Peyer's patch (tissue), 4 donors: ENCODE measurements around the gene PROK1.

ENCODE experiments used
- CTCF ChIP-seq, 6 experiments: fragments of 450-650 bp in 4 of 6; fragments of 200-600 bp in 2 of 6; sonication (generic) in 1 of 6; IDR thresholded peaks; one replicate each; pipeline ENCODE4 v1.5.1; 2017 to 2019; ENCODE audit warnings: antibody characterized with exemption in 6 of 6, mild to moderate bottlenecking in 3 of 6, moderate library complexity in 1 of 6
- POLR2A ChIP-seq, 2 donors: fragments of 450-650 bp; IDR thresholded peaks; one replicate each; pipeline ENCODE4 v1.5.1; 2017; ENCODE audit warnings: antibody characterized with exemption in 2 of 2, mild to moderate bottlenecking in 2 of 2, moderate library complexity in 2 of 2

DNA sequence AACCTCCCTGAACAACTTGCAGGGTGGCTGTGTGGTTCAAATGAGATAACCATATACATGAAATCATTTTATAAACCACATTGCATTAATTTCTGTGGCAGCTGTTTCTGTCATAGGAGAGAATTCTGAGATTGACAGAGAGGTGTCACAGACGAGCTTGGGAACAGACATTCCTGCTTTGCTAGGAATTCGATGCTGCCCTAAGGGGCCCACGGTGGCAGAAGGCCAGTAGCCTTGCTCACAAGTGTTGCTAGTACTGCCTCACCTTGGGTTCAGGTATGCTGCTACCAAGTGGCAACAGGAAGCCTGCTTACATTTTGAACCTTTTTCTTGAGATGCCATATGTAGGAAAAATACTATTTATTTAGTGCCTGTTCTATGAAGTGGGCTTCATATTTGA, 54.6 kb downstream of the PROK1 start:
- no peak for TF ChIP-seq CTCF (IDR thresholded peaks at IDR 0.05)
- TF ChIP-seq POLR2A (IDR thresholded peaks at IDR 0.05): no peak
